Measurements from ENCODE around the gene SLC24A1. TPM values are rescaled to one million over a fixed set of nuclear protein-coding genes. Genes with fewer than 3 reads are reported as not detected.

SLC24A1 gene
- total and polyA plus RNA-seq, 3 experiments from 2014 or later = 3.8 to 4.3 (median 4.2) TPM

DNA sequence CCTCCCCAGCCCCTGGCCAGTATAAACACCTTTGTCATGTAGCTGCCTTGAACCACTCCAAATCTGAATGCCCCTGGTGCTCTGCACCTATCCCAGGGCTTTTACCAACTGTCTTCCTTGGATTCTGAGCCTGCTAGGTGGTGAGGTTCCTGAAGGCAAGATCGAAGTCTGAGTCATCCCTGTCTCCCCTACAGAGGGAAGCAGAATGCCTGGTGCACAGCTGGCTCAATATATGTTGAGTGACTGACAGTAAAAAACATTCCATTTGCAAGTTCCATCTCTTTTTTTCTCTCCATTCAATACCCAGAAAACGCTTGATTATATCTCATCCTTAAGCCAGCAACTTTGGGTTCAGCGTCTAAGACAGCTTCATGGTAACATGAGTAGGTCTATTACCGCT, 24.7 kb downstream of the SLC24A1 start:
- Histone ChIP-seq H3K4me3 (ENCODE audit: low read length) (no peak overlapping the region), H3K36me3 (ENCODE audit: insufficient read depth, low read length) (no peaks in the 10 kb centered on the region), H3K27ac (ENCODE audit: low read depth, low read length) (no peak overlapping the region), H3K27me3 (ENCODE audit: insufficient read depth, low read length, poor library complexity, severe bottlenecking) (no peaks in the 10 kb centered on the region), H3K9me3 (ENCODE audit: low read length) (no peaks in the 10 kb centered on the region), H3K4me1 (ENCODE audit: insufficient read depth, low read length) (no peaks in the 10 kb centered on the region)
- H3K4me3 Mint-ChIP-seq = no peak overlapping the region
- peaks cover 5 to 8% (median 8%) of the 10 kb centered on the region in 3 donors for H3K4me1 Mint-ChIP-seq
- peaks cover 0 to 9% (median 2%) of the 10 kb centered on the region in 3 donors for H3K36me3 Mint-ChIP-seq
- H3K27ac Mint-ChIP-seq = peak overlapping the region in 2 of 8 donors; percentile 28 to 62
- CTCF ChIA-PET = interaction anchor here (1.0 kb wide), 1 partner anchor 61 kb away, joined by 3 read pairs; no protein-coding TSS in a partner anchor
- no peak for DNase-seq
- H3K27me3 Mint-ChIP-seq = no peaks in the 10 kb centered on the region
- POLR2A ChIA-PET = interaction anchor here (0.6 kb wide), 1 partner anchor 776 kb away, joined by 3 read pairs; no protein-coding TSS in a partner anchor
- H3K9me3 Mint-ChIP-seq = no peaks in the 10 kb centered on the region

DNA sequence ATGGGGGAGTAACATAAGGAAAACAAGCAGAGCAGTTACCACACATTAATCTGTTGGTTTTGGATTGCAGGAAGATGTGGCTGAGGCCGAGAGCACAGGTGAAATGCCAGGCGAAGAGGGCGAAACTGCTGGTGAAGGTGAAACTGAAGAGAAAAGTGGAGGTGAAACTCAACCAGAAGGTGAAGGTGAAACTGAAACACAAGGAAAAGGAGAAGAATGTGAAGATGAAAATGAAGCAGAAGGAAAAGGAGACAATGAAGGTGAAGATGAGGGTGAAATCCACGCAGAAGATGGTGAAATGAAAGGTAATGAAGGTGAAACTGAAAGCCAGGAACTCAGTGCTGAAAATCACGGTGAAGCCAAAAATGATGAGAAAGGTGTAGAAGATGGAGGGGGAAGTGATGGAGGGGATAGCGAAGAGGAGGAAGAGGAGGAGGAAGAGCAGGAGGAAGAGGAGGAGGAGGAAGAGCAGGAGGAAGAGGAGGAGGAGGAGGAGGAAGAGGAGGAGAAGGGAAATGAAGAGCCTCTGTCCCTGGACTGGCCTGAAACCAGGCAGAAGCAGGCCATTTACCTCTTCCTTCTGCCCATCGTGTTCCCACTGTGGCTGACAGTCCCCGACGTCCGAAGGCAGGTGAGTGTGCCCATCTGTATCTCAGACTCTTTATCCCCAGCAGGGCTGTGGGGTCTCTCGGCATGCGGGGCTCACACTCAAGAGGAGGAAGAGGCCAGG, 28.7 kb downstream of the SLC24A1 start:
- ChIA-PET CTCF (no interaction called here), POLR2A (no interaction called here)
- no peaks in the 10 kb centered on the region for H3K4me1 ChIP-seq (ENCODE audit: insufficient read depth, low read length)
- H3K27ac ChIP-seq (ENCODE audit: low read depth, low read length) = no peak overlapping the region
- H3K27me3 ChIP-seq (ENCODE audit: insufficient read depth, low read length, poor library complexity, severe bottlenecking) = no peaks in the 10 kb centered on the region
- no peak for DNase-seq
- H3K36me3 ChIP-seq (ENCODE audit: insufficient read depth, low read length) = peaks cover 6% of the 10 kb centered on the region
- peaks cover 5 to 8% (median 8%) of the 10 kb centered on the region in 3 donors for H3K4me1 Mint-ChIP-seq
- H3K27ac Mint-ChIP-seq = peak overlapping the region in 6 of 8 donors; percentile 16 to 96 (median 50)
- H3K4me3 ChIP-seq (ENCODE audit: low read length) = no peak overlapping the region
- no peaks in the 10 kb centered on the region for H3K27me3 Mint-ChIP-seq
- H3K9me3 ChIP-seq (ENCODE audit: low read length) = no peaks in the 10 kb centered on the region
- no peak overlapping the region for H3K4me3 Mint-ChIP-seq
- H3K36me3 Mint-ChIP-seq = peaks cover 0 to 46% (median 8%) of the 10 kb centered on the region in 3 donors
- no peaks in the 10 kb centered on the region for H3K9me3 Mint-ChIP-seq

DNA sequence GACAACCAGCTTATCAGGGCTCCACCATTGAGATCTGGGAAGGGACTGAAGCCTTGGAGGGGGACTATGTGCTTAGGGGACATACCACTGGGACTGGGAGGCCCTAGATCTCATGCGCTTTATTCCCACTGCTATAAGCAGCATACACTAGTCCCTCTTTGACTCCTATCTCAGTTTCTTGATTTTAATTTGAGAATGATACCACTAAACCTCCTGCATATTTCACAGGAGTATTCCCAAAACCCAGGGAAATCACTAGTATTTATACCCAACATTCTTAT, 29.2 kb downstream of the SLC24A1 start:
- POLR2A ChIA-PET = no interaction called here
- no peak overlapping the region for H3K27ac ChIP-seq (ENCODE audit: low read depth, low read length)
- no peaks in the 10 kb centered on the region for H3K4me1 ChIP-seq (ENCODE audit: insufficient read depth, low read length)
- Mint-ChIP-seq H3K4me1 (peaks cover 5 to 8% (median 8%) of the 10 kb centered on the region in 3 donors), H3K27ac (peak overlapping the region in 4 of 8 donors; percentile 32 to 45 (median 36)), H3K36me3 (peaks cover 0 to 51% (median 8%) of the 10 kb centered on the region in 3 donors), H3K27me3 (no peaks in the 10 kb centered on the region), H3K4me3 (no peak overlapping the region), H3K9me3 (no peaks in the 10 kb centered on the region)
- no peaks in the 10 kb centered on the region for H3K9me3 ChIP-seq (ENCODE audit: low read length)
- no peak for DNase-seq
- CTCF ChIA-PET = interaction anchor here (0.6 to 1.4 kb wide), 2 partner anchors 13 to 206 kb away, joined by 3 to 4 read pairs; no protein-coding TSS in a partner anchor
- H3K4me3 ChIP-seq (ENCODE audit: low read length) = no peak overlapping the region
- H3K27me3 ChIP-seq (ENCODE audit: insufficient read depth, low read length, poor library complexity, severe bottlenecking) = no peaks in the 10 kb centered on the region
- H3K36me3 ChIP-seq (ENCODE audit: insufficient read depth, low read length) = peaks cover 11% of the 10 kb centered on the region

DNA sequence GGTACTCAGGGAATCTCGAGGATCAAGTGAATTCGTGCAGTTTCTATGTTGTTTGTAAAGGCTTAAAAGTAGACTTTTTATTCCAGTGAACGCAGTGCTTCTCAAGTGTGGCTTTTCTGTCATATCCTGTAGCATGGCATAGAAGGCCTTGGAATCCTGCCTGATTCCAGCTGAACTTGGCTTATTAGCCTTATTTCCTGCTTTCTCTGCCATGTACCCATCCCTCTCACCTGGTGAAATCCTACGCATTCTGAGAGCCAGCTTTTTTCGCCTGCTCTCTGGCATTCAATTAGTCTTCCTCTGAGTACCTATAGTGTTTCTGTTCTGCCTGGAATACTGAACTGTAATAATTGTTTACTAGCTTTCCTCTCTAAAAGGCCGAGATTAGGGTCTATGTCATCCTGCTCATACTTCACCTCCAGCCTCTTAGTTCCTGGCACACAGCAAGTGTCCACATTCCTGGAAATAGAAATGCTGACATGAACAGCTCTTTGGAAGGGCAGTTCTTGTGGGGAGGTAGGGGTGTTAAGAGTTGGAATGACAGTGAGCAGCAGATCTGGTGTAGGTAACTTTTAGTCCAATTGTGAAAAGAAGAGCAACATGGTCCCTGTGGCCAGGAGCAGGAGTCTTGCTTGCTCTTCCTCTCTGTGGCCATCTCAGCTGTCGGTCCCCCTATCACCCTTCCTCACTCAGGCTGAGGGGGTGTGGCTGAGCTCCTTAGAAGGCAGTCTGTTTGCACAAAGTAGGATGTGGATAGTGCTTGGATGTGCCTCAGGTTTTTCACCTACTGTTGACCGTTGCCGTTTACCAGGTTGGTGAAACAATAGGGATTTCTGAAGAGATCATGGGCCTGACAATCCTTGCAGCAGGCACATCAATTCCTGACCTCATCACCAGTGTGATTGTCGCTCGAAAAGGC, 30.4 kb downstream of the SLC24A1 start:
- no peak overlapping the region for H3K27ac ChIP-seq (ENCODE audit: low read depth, low read length)
- no peak overlapping the region for H3K4me3 ChIP-seq (ENCODE audit: low read length)
- ChIA-PET POLR2A (no interaction called here), CTCF (interaction anchor here (1.3 to 1.4 kb wide), 2 partner anchors 9 to 14 kb away, joined by 4 to 5 read pairs; no protein-coding TSS in a partner anchor)
- H3K9me3 ChIP-seq (ENCODE audit: low read length) = no peaks in the 10 kb centered on the region
- no peak for DNase-seq
- peak overlapping the region in 1 of 7 donors; percentile 48 for H3K4me3 Mint-ChIP-seq
- no peaks in the 10 kb centered on the region for H3K4me1 ChIP-seq (ENCODE audit: insufficient read depth, low read length)
- H3K27me3 ChIP-seq (ENCODE audit: insufficient read depth, low read length, poor library complexity, severe bottlenecking) = no peaks in the 10 kb centered on the region
- H3K27me3 Mint-ChIP-seq = no peaks in the 10 kb centered on the region
- no peaks in the 10 kb centered on the region for H3K9me3 Mint-ChIP-seq
- peak overlapping the region in 6 of 8 donors; percentile 13 to 70 (median 28) for H3K27ac Mint-ChIP-seq
- peaks cover 5 to 8% (median 8%) of the 10 kb centered on the region in 3 donors for H3K4me1 Mint-ChIP-seq
- H3K36me3 Mint-ChIP-seq = peaks cover 0 to 59% (median 10%) of the 10 kb centered on the region in 3 donors
- H3K36me3 ChIP-seq (ENCODE audit: insufficient read depth, low read length) = peaks cover 14% of the 10 kb centered on the region

GRCh38 chr15:65653341-65653740, 31.6 kb downstream of the SLC24A1 start:
- H3K36me3 ChIP-seq (ENCODE audit: insufficient read depth, low read length) = peaks cover 14% of the 10 kb centered on the region
- Mint-ChIP-seq H3K36me3 (peaks cover 0 to 68% (median 8%) of the 10 kb centered on the region in 3 donors), H3K27ac (peak overlapping the region in 2 of 8 donors; percentile 35 to 54), H3K4me3 (no peak overlapping the region), H3K9me3 (no peaks in the 10 kb centered on the region), H3K27me3 (no peaks in the 10 kb centered on the region), H3K4me1 (peaks cover 5 to 8% (median 8%) of the 10 kb centered on the region in 3 donors)
- H3K4me3 ChIP-seq (ENCODE audit: low read length) = no peak overlapping the region
- H3K4me1 ChIP-seq (ENCODE audit: insufficient read depth, low read length) = no peaks in the 10 kb centered on the region
- no peaks in the 10 kb centered on the region for H3K27me3 ChIP-seq (ENCODE audit: insufficient read depth, low read length, poor library complexity, severe bottlenecking)
- no peak for DNase-seq
- H3K9me3 ChIP-seq (ENCODE audit: low read length) = no peaks in the 10 kb centered on the region
- ChIA-PET POLR2A (no interaction called here), CTCF (interaction anchor here (1.1 kb wide), 1 partner anchor 74 kb away, joined by 3 read pairs; no protein-coding TSS in a partner anchor)
- H3K27ac ChIP-seq (ENCODE audit: low read depth, low read length) = no peak overlapping the region

- POLR2A ChIA-PET = no interaction called here
- no peaks in the 10 kb centered on the region for H3K27me3 ChIP-seq (ENCODE audit: insufficient read depth, low read length, poor library complexity, severe bottlenecking)
Measured at GRCh38 chr15:65653801-65654521, 32.2 kb downstream of the SLC24A1 start.

DNA sequence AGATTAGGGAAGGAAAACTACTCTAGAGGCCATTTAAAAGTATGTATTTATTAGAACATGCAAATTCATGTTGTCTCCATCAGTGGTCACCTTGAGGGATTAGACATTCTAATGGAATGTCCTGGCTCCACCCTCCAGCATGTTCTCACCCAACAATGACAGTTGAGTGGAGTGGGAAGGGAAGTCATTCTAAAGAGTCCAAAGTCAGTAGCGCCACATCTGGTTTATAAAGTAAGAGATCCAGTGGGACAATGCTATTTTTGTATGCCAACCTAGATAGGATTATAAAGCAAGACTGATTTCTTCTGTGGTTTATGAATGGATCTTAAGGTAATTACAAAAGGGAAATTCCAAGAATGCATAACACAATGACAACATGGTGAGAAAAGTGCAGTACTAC, 33.3 kb downstream of the SLC24A1 start:
- peaks cover 4 to 5% (median 5%) of the 10 kb centered on the region in 3 donors for H3K4me1 Mint-ChIP-seq
- Histone ChIP-seq H3K9me3 (ENCODE audit: low read length) (no peaks in the 10 kb centered on the region), H3K36me3 (ENCODE audit: insufficient read depth, low read length) (peaks cover 14% of the 10 kb centered on the region), H3K27me3 (ENCODE audit: insufficient read depth, low read length, poor library complexity, severe bottlenecking) (no peaks in the 10 kb centered on the region), H3K4me1 (ENCODE audit: insufficient read depth, low read length) (no peaks in the 10 kb centered on the region), H3K4me3 (ENCODE audit: low read length) (no peak overlapping the region), H3K27ac (ENCODE audit: low read depth, low read length) (no peak overlapping the region)
- no peak for DNase-seq
- H3K36me3 Mint-ChIP-seq = peaks cover 0 to 79% (median 11%) of the 10 kb centered on the region in 3 donors
- H3K27ac Mint-ChIP-seq = peak overlapping the region in 1 of 8 donors; percentile 87
- H3K4me3 Mint-ChIP-seq = no peak overlapping the region
- ChIA-PET POLR2A (no interaction called here), CTCF (no interaction called here)
- H3K27me3 Mint-ChIP-seq = no peaks in the 10 kb centered on the region
- H3K9me3 Mint-ChIP-seq = no peaks in the 10 kb centered on the region

More at GRCh38 chr15:65653801-65654521, 32.2 kb downstream of the SLC24A1 start:
- peaks cover 5 to 8% (median 8%) of the 10 kb centered on the region in 3 donors for H3K4me1 Mint-ChIP-seq
- CTCF ChIA-PET = interaction anchor here (1.1 kb wide), 1 partner anchor 73 kb away, joined by 3 read pairs; no protein-coding TSS in a partner anchor
- no peak overlapping the region for H3K4me3 Mint-ChIP-seq
- H3K36me3 ChIP-seq (ENCODE audit: insufficient read depth, low read length) = peaks cover 14% of the 10 kb centered on the region
- no peaks in the 10 kb centered on the region for H3K9me3 Mint-ChIP-seq
- no peak for DNase-seq
- H3K36me3 Mint-ChIP-seq = peaks cover 0 to 75% (median 10%) of the 10 kb centered on the region in 3 donors
- no peak overlapping the region for H3K4me3 ChIP-seq (ENCODE audit: low read length)
- no peaks in the 10 kb centered on the region for H3K27me3 Mint-ChIP-seq
- no peak overlapping the region for H3K27ac ChIP-seq (ENCODE audit: low read depth, low read length)
- no peaks in the 10 kb centered on the region for H3K4me1 ChIP-seq (ENCODE audit: insufficient read depth, low read length)
- H3K9me3 ChIP-seq (ENCODE audit: low read length) = no peaks in the 10 kb centered on the region
- peak overlapping the region in 3 of 8 donors; percentile 1 to 83 (median 55) for H3K27ac Mint-ChIP-seq
